Measurements from ENCODE around the gene TBL1Y.

GRCh38 chrY:7016521-7016920 lies 106.0 kb downstream of the TBL1Y start:
- no peak for TF ChIP-seq EZH2 (IDR thresholded peaks at IDR 0.05; ENCODE audit: low read depth, unreplicated experiment)
- no peak for TF ChIP-seq CTCF (conservative IDR thresholded peaks at IDR 0.05; ENCODE audit: low read depth in 2 of 2)
- TF ChIP-seq, protein P1, sequence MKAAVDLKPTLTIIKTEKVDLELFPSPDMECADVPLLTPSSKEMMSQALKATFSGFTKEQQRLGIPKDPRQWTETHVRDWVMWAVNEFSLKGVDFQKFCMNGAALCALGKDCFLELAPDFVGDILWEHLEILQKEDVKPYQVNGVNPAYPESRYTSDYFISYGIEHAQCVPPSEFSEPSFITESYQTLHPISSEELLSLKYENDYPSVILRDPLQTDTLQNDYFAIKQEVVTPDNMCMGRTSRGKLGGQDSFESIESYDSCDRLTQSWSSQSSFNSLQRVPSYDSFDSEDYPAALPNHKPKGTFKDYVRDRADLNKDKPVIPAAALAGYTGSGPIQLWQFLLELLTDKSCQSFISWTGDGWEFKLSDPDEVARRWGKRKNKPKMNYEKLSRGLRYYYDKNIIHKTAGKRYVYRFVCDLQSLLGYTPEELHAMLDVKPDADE (IDR thresholded peaks at IDR 0.05), result no peak
- no peak for TF ChIP-seq JUNB (IDR thresholded peaks at IDR 0.05; ENCODE audit: unreplicated experiment)

Measured in GM23338 (cell line).